Retinal pigment epithelial cell (primary cell): ENCODE results near the gene DHRS4L2.
A peak's percentile ranks its signal among the peaks of the same experiment; 100 is the strongest.
"Not testable (repeated sequence)": the region's sequence is repeated elsewhere in the genome, so short reads cannot be mapped to it uniquely, and the experiment has no call there.

Experiments
- DNase-seq: peaks from one replicate; pipeline ENCODE4 v3.0.0-alpha.2; 2010; ENCODE audit warnings: low read depth
- H3K4me3 ChIP-seq: 2 replicates; pipeline ENCODE4 v1.5.1; 2011; ENCODE audit warnings: mild to moderate bottlenecking, low read length, control low read depth, moderate library complexity
- CTCF ChIP-seq: conservative IDR thresholded peaks from 2 replicates; pipeline ENCODE4 v1.5.1; 2011; ENCODE audit warnings: low read depth, low read length, control low read depth, inconsistent platforms

The DHRS4L2 gene

GRCh38 chr14:23988607-23989363, at the start of gene DHRS4L2:
Gene DHRS4L2, plus strand, starts transcription at chr14:23988929. Its CDS starts 19 bp downstream, at chr14:23988948.
- H3K4me3 ChIP-seq: peak within 1 kb of the TSS; percentile 32
- DNase-seq: peak; percentile 25

GRCh38 chr14:23939607-23940326, 49.0 kb upstream of the DHRS4L2 start:
- no peak for DNase-seq
- no peak for TF ChIP-seq CTCF
- H3K4me3 ChIP-seq: no peak overlapping the region

- no peak overlapping the region for H3K4me3 ChIP-seq
- DNase-seq: no peak
- no peak for TF ChIP-seq CTCF
Measured at GRCh38 chr14:23941230-23941629, 47.5 kb upstream of the DHRS4L2 start.

GRCh38 chr14:23941669-23942068, 47.1 kb upstream of the DHRS4L2 start:
- no peak overlapping the region for H3K4me3 ChIP-seq
- DNase-seq: no peak
- no peak for TF ChIP-seq CTCF

GRCh38 chr14:23942587-23942986, 46.1 kb upstream of the DHRS4L2 start:
- DNase-seq: peak; percentile 43
- no peak for TF ChIP-seq CTCF
- no peak overlapping the region for H3K4me3 ChIP-seq

- not testable (repeated sequence) for DNase-seq, H3K4me3 ChIP-seq
Measured at GRCh38 chr14:23949069-23949468, 39.7 kb upstream of the DHRS4L2 start.

GRCh38 chr14:23950411-23951135, 38.2 kb upstream of the DHRS4L2 start:
- no peak overlapping the region for H3K4me3 ChIP-seq
- DNase-seq: no peak
- no peak for TF ChIP-seq CTCF

- not testable (repeated sequence) for DNase-seq, H3K4me3 ChIP-seq
Measured at GRCh38 chr14:23951136-23951466, 37.6 kb upstream of the DHRS4L2 start.
